AG08395 (cell line): ENCODE results near the gene EFNA5.
A peak's percentile ranks its signal among the peaks of the same experiment; 100 is the strongest.
"Not testable (repeated sequence)": the region's sequence is repeated elsewhere in the genome, so short reads cannot be mapped to it uniquely, and the experiment has no call there.

Experiments used
- DNase-seq: peaks from one replicate; pipeline ENCODE4 v3.0.0; 2012; ENCODE audit warnings: mixed read lengths, low spot score

Gene EFNA5

GRCh38 chr5:107365320-107366109 is 305.2 kb downstream of the EFNA5 start:
- peak; percentile 56 for DNase-seq

- DNase-seq, result no peak
These were observed 306.1 kb downstream of the EFNA5 start for GRCh38 chr5:107364443-107365319.

- DNase-seq, result no peak
These were observed 307.0 kb downstream of the EFNA5 start for GRCh38 chr5:107363768-107364167.

- DNase-seq, result no peak
These were observed 308.8 kb downstream of the EFNA5 start for GRCh38 chr5:107361945-107362344.

GRCh38 chr5:107359916-107360234 is 310.9 kb downstream of the EFNA5 start:
- DNase-seq, result no peak

GRCh38 chr5:107359033-107359915 is 311.5 kb downstream of the EFNA5 start:
- DNase-seq, result peak; percentile 19

GRCh38 chr5:107356891-107357290 is 313.8 kb downstream of the EFNA5 start:
- DNase-seq, result no peak

GRCh38 chr5:107352576-107352975 is 318.2 kb downstream of the EFNA5 start:
- no peak for DNase-seq

- not testable (repeated sequence) for DNase-seq
These were observed 324.2 kb downstream of the EFNA5 start for GRCh38 chr5:107346580-107346979.

- DNase-seq, result no peak
These were observed 328.4 kb downstream of the EFNA5 start for GRCh38 chr5:107342371-107342770.

- DNase-seq, result no peak
These were observed 329.2 kb downstream of the EFNA5 start for GRCh38 chr5:107341376-107342084.

- DNase-seq, result no peak
These were observed 330.1 kb downstream of the EFNA5 start for GRCh38 chr5:107340631-107341030.

- DNase-seq, result no peak
These were observed 332.4 kb downstream of the EFNA5 start for GRCh38 chr5:107338335-107338734.

GRCh38 chr5:107337281-107337680 is 333.5 kb downstream of the EFNA5 start:
- DNase-seq, result no peak

GRCh38 chr5:107331882-107332281 is 338.9 kb downstream of the EFNA5 start:
- DNase-seq, result no peak

- DNase-seq, result no peak
These were observed 339.4 kb downstream of the EFNA5 start for GRCh38 chr5:107331312-107331711.

GRCh38 chr5:107330903-107331302 is 339.8 kb downstream of the EFNA5 start:
- no peak for DNase-seq

GRCh38 chr5:107329850-107330249 is 340.9 kb downstream of the EFNA5 start:
- DNase-seq, result no peak
